Measurements from ENCODE around the gene MED12L. TPM values are rescaled to one million over a fixed set of nuclear protein-coding genes. Genes with fewer than 3 reads are reported as not detected.

The MED12L gene
- total RNA-seq, 2 donors from 2014 or later: 15.5 to 28.9 TPM

- no peak for TF ChIP-seq CTCF (conservative IDR thresholded peaks at IDR 0.05)
Measured at GRCh38 chr3:151107177-151107576, 21.7 kb downstream of the MED12L start.

GRCh38 chr3:151107701-151108100, 22.2 kb downstream of the MED12L start:
- no peak overlapping the region for H3K4me3 ChIP-seq (ENCODE audit: low read length)

More at GRCh38 chr3:151107177-151107576, 21.7 kb downstream of the MED12L start:
- Histone ChIP-seq H3K4me1 (ENCODE audit: control insufficient read depth, insufficient read depth, low read length) (peaks cover 9% of the 10 kb centered on the region), H3K9ac (ENCODE audit: extremely low read depth, low read length, poor library complexity, severe bottlenecking) (no peak overlapping the region), H3K9me3 (ENCODE audit: control insufficient read depth, low read length) (no peaks in the 10 kb centered on the region), H3K36me3 (ENCODE audit: control insufficient read depth, insufficient read depth, low read length) (no peaks in the 10 kb centered on the region), H3K4me3 (ENCODE audit: low read length) (no peak overlapping the region), H3K27me3 (ENCODE audit: control insufficient read depth, insufficient read depth, low read length, poor library complexity, severe bottlenecking) (no peaks in the 10 kb centered on the region), H3K27ac (ENCODE audit: low read depth, low read length) (no peak overlapping the region)
- WGBS, 2 experiments (ENCODE audit: insufficient coverage in 1 of 2, insufficient read length in 1 of 2): 83 to 91% methylated on average over 1 to 4 of the region's 4 CpGs
- H3K27ac Mint-ChIP-seq: no peak overlapping the region
- no peaks in the 10 kb centered on the region for H3K27me3 Mint-ChIP-seq (ENCODE audit: insufficient read depth)
- H3K4me1 Mint-ChIP-seq: peaks cover 15% of the 10 kb centered on the region
- H3K9me3 Mint-ChIP-seq: no peaks in the 10 kb centered on the region
- no peak overlapping the region for H3K4me3 Mint-ChIP-seq
- DNase-seq: no peak
- no peaks in the 10 kb centered on the region for H3K36me3 Mint-ChIP-seq (ENCODE audit: low read depth)

GRCh38 chr3:151109286-151109800, 23.9 kb downstream of the MED12L start:
- no peak for TF ChIP-seq CTCF (conservative IDR thresholded peaks at IDR 0.05)
- Histone ChIP-seq H3K36me3 (ENCODE audit: control insufficient read depth, insufficient read depth, low read length) (no peaks in the 10 kb centered on the region), H3K9ac (ENCODE audit: extremely low read depth, low read length, poor library complexity, severe bottlenecking) (no peak overlapping the region), H3K27ac (ENCODE audit: low read depth, low read length) (no peak overlapping the region), H3K4me3 (ENCODE audit: low read length) (no peak overlapping the region), H3K27me3 (ENCODE audit: control insufficient read depth, insufficient read depth, low read length, poor library complexity, severe bottlenecking) (no peaks in the 10 kb centered on the region), H3K9me3 (ENCODE audit: control insufficient read depth, low read length) (no peaks in the 10 kb centered on the region), H3K4me1 (ENCODE audit: control insufficient read depth, insufficient read depth, low read length) (peaks cover 15% of the 10 kb centered on the region)
- Mint-ChIP-seq H3K27ac (no peak overlapping the region), H3K36me3 (ENCODE audit: low read depth) (no peaks in the 10 kb centered on the region), H3K4me3 (no peak overlapping the region), H3K27me3 (ENCODE audit: insufficient read depth) (no peaks in the 10 kb centered on the region), H3K4me1 (peaks cover 22% of the 10 kb centered on the region), H3K9me3 (no peaks in the 10 kb centered on the region)
- no peak for DNase-seq
- 77 to 96% methylated on average over 2 to 8 of the region's 8 CpGs for WGBS, 2 experiments (ENCODE audit: insufficient coverage in 1 of 2, insufficient read length in 1 of 2)

More at GRCh38 chr3:151107701-151108100, 22.2 kb downstream of the MED12L start:
- peak; percentile 57 for DNase-seq
- Histone ChIP-seq H3K9ac (ENCODE audit: extremely low read depth, low read length, poor library complexity, severe bottlenecking) (no peak overlapping the region), H3K27me3 (ENCODE audit: control insufficient read depth, insufficient read depth, low read length, poor library complexity, severe bottlenecking) (no peaks in the 10 kb centered on the region), H3K4me1 (ENCODE audit: control insufficient read depth, insufficient read depth, low read length) (peaks cover 11% of the 10 kb centered on the region), H3K36me3 (ENCODE audit: control insufficient read depth, insufficient read depth, low read length) (no peaks in the 10 kb centered on the region), H3K27ac (ENCODE audit: low read depth, low read length) (peak overlapping the region; percentile 2), H3K9me3 (ENCODE audit: control insufficient read depth, low read length) (no peaks in the 10 kb centered on the region)
- 52 to 53% methylated on average over 2 to 5 of the region's 5 CpGs for WGBS, 2 experiments (ENCODE audit: insufficient coverage in 1 of 2, insufficient read length in 1 of 2)
- peak overlapping the region; percentile 14 for H3K27ac Mint-ChIP-seq
- no peak overlapping the region for H3K4me3 Mint-ChIP-seq
- no peaks in the 10 kb centered on the region for H3K27me3 Mint-ChIP-seq (ENCODE audit: insufficient read depth)
- no peak for TF ChIP-seq CTCF (conservative IDR thresholded peaks at IDR 0.05)
- H3K9me3 Mint-ChIP-seq: no peaks in the 10 kb centered on the region
- peaks cover 15% of the 10 kb centered on the region for H3K4me1 Mint-ChIP-seq
- H3K36me3 Mint-ChIP-seq (ENCODE audit: low read depth): no peaks in the 10 kb centered on the region
